RWPE2 (cell line): ENCODE measurements around the gene DCAF15.

Experiments
- ATAC-seq: fragments of 200-7000 bp; cut with Tn5 transposase; 3 replicates; pipeline ENCODE4 v1.9.1; 2021; ENCODE audit warnings: low read depth
- DNase-seq: peaks from one replicate; pipeline ENCODE4 v3.0.0-alpha.2; 2020; ENCODE audit warnings: low spot score
- H3K27ac ChIP-seq: fragments of 450-650 bp; 2 replicates; pipeline ENCODE4 v1.5.1; 2017; ENCODE audit warnings: mild to moderate bottlenecking; ENCODE audit not compliant: poor library complexity, severe bottlenecking
- H3K27me3 ChIP-seq: fragments of 250-450 bp; sonication (Bioruptor Pico); 2 replicates; pipeline ENCODE4 v1.5.1; 2021; ENCODE audit warnings: mild to moderate bottlenecking, moderate library complexity; ENCODE audit not compliant: insufficient read depth, poor library complexity, severe bottlenecking
- H3K36me3 ChIP-seq: fragments of 250-450 bp; sonication (Bioruptor Pico); 2 replicates; pipeline ENCODE4 v1.5.1; 2020; ENCODE audit warnings: low read depth, mild to moderate bottlenecking, moderate library complexity
- H3K4me1 ChIP-seq: fragments of 250-450 bp; sonication (Bioruptor Pico); 2 replicates; pipeline ENCODE4 v1.5.1; 2021; ENCODE audit warnings: mild to moderate bottlenecking, moderate library complexity; ENCODE audit not compliant: insufficient read depth, poor library complexity, severe bottlenecking
- H3K4me3 ChIP-seq: fragments of 250-450 bp; sonication (Bioruptor Pico); 2 replicates; pipeline ENCODE4 v1.5.1; 2021; ENCODE audit warnings: mild to moderate bottlenecking, moderate library complexity; ENCODE audit not compliant: severe bottlenecking
- H3K9me3 ChIP-seq: fragments of 250-450 bp; sonication (Bioruptor Pico); 2 replicates; pipeline ENCODE4 v1.5.1; 2021; ENCODE audit warnings: mild to moderate bottlenecking, moderate library complexity; ENCODE audit not compliant: severe bottlenecking
- CTCF ChIP-seq: fragments of 450-650 bp; IDR thresholded peaks from one replicate; pipeline ENCODE4 v1.5.1; 2017; ENCODE audit warnings: mild to moderate bottlenecking, moderate library complexity; ENCODE audit not compliant: poor library complexity, severe bottlenecking

DCAF15 gene

GRCh38 chr19:13993590-13994300 lies 41.4 kb downstream of the DCAF15 start:
- no peak for TF ChIP-seq CTCF
- H3K27me3 ChIP-seq, result no peaks in the 10 kb centered on the region
- DNase-seq (no peak), ATAC-seq (no peak)
- no peak overlapping the region for H3K27ac ChIP-seq
- H3K36me3 ChIP-seq, result peaks cover 9% of the 10 kb centered on the region
- H3K4me1 ChIP-seq, result no peaks in the 10 kb centered on the region
- no peak overlapping the region for H3K4me3 ChIP-seq
- no peaks in the 10 kb centered on the region for H3K9me3 ChIP-seq

- Histone ChIP-seq H3K4me3 (no peak overlapping the region), H3K36me3 (peaks cover 22% of the 10 kb centered on the region), H3K9me3 (peaks cover 6% of the 10 kb centered on the region), H3K27ac (no peak overlapping the region), H3K4me1 (no peaks in the 10 kb centered on the region), H3K27me3 (no peaks in the 10 kb centered on the region)
- no peak for TF ChIP-seq CTCF
- ATAC-seq (no peak), DNase-seq (no peak)
These were observed 42.9 kb downstream of the DCAF15 start for GRCh38 chr19:13995017-13995728.

DNA sequence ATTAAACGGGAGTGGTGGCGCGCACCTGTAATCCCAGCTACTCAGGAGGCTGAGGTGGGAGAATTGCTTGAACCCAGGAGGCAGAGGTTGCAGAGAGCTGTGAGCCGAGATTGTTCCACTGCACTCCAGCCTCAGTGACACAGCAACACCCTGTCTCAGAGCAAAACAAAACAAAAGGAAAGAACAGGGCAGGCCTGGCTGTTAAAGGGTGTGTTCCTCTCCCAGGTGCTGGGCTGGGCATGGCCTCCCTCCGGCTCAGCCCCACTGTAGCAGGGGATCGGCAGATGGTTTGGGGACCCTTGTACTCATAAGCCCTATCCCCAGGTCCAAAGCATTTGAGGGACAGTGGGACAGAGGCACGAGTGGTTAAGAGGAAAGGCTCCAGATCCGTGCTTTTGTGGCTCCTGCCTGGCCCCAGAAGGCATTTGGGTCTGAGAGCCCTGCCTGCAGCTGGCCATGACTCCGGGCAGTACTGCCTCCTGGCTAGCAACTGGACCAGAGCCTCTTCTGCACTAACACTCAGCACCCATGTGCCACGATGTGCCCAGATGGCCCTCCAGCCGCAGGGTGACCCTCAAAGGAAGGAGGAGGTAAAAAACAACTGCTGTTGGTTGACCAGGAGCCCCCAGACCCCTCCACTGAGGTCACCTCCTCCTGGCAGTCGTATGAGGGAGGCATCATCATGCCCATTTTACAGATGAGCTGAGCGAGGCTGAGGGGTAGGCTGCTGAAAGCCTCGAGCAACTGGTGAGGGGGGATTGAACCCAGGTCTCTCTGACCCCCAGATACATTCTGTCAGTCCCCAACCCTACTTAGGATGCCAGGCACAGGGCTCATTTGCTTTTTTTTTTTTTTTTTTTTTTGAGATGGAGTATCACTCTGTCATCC lies 43.8 kb downstream of the DCAF15 start:
- ATAC-seq (no peak), DNase-seq (no peak)
- Histone ChIP-seq H3K4me1 (no peaks in the 10 kb centered on the region), H3K27ac (no peak overlapping the region), H3K9me3 (peaks cover 6% of the 10 kb centered on the region), H3K27me3 (no peaks in the 10 kb centered on the region), H3K4me3 (no peak overlapping the region), H3K36me3 (peaks cover 22% of the 10 kb centered on the region)
- TF ChIP-seq CTCF, result no peak

DNA sequence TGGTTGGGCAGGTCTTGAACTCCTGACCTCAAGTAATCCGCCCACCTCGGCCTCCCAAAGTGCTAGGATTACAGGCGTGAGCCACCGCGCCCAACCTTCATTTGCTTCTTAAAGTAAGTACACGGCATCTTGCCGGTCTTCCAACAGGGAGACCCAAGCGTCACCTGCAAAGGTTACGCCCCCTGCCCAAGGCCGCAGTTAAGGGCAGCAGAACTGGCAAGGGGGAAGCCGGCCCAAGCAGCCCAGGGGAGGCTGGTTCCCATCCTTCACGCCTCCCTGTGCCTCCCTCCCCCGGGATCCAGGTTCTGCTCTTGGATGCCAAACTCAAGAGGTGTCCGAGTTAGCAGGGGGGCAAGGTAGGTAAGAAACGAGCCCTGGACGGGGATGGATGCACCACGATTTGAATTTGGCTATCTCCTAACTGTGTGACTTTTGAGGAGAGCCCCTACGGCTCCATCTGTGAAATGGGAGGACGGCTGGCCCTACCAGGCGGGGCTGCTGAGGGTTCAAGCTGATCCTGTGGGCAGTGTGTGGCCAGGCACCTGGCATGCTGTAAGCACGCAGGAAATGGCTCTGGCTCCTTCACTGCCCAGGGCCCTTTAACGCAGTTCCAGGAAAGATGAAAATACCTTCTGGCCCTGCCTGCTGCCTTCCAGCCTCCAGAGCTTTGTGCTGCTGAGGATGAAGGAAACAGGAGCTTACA lies 44.8 kb downstream of the DCAF15 start:
- H3K9me3 ChIP-seq, result peaks cover 6% of the 10 kb centered on the region
- DNase-seq, result no peak
- TF ChIP-seq CTCF, result no peak
- H3K4me1 ChIP-seq, result no peaks in the 10 kb centered on the region
- no peak for ATAC-seq
- no peaks in the 10 kb centered on the region for H3K27me3 ChIP-seq
- no peak overlapping the region for H3K27ac ChIP-seq
- peaks cover 22% of the 10 kb centered on the region for H3K36me3 ChIP-seq
- no peak overlapping the region for H3K4me3 ChIP-seq
